Measurements from ENCODE around the gene RASL11A. TPM values are rescaled to one million over a fixed set of nuclear protein-coding genes. Genes with fewer than 3 reads are reported as not detected.
A peak's percentile ranks its signal among the peaks of the same experiment; 100 is the strongest.

RASL11A gene
- total and polyA plus RNA-seq, 8 donors, result 1.4 to 6.6 (median 3.1) TPM

GRCh38 chr13:27258637-27259386 is 11.8 kb upstream of the RASL11A start:
- no peaks in the 10 kb centered on the region for H3K27me3 ChIP-seq
- no peak for DNase-seq
- intact Hi-C loops (cut with DNase I), result no loop called here
- ATAC-seq, result no peak
- no peak overlapping the region for H3K4me3 ChIP-seq
- no peak for FAIRE-seq
- peaks cover 2 to 15% (median 8%) of the 10 kb centered on the region in 3 donors for H3K4me1 ChIP-seq
- TF ChIP-seq CTCF (IDR thresholded peaks at IDR 0.05), result no peak
- H3K27ac ChIP-seq, result no peak overlapping the region
- 92 to 95% methylated on average over 5 of the region's 5 CpGs for WGBS, 2 donors
- no peaks in the 10 kb centered on the region for H3K9me3 ChIP-seq
- H3K36me3 ChIP-seq, result peaks cover 3 to 27% (median 6%) of the 10 kb centered on the region in 3 donors

GRCh38 chr13:27259831-27260230 is 10.8 kb upstream of the RASL11A start:
- H3K4me1 ChIP-seq, result peaks cover 0 to 7% (median 0%) of the 10 kb centered on the region in 3 donors
- DNase-seq (no peak), FAIRE-seq (no peak), ATAC-seq (peak in 3 of 4 donors; percentile 7 to 44 (median 36))
- H3K36me3 ChIP-seq, result peaks cover 3 to 26% (median 3%) of the 10 kb centered on the region in 3 donors
- H3K4me3 ChIP-seq, result no peak overlapping the region
- intact Hi-C loops (cut with DNase I), result no loop called here
- H3K9me3 ChIP-seq, result no peaks in the 10 kb centered on the region
- no peak overlapping the region for H3K27ac ChIP-seq
- no peaks in the 10 kb centered on the region for H3K27me3 ChIP-seq
- no peak for TF ChIP-seq CTCF (IDR thresholded peaks at IDR 0.05)
- WGBS, 2 donors, result 63 to 72% methylated on average over 2 of the region's 2 CpGs

- Histone ChIP-seq H3K9me3 (no peaks in the 10 kb centered on the region), H3K27ac (no peak overlapping the region), H3K4me3 (no peak overlapping the region), H3K27me3 (no peaks in the 10 kb centered on the region), H3K36me3 (peaks cover 0 to 10% (median 3%) of the 10 kb centered on the region in 3 donors), H3K4me1 (no peaks in the 10 kb centered on the region)
- no peak for FAIRE-seq
- intact Hi-C loops (cut with DNase I), result no loop called here
- 77 to 80% methylated on average over 5 of the region's 5 CpGs for WGBS, 2 donors
- ATAC-seq, result no peak
- no peak for TF ChIP-seq CTCF (IDR thresholded peaks at IDR 0.05)
- no peak for DNase-seq
Measured at GRCh38 chr13:27261396-27261795, 9.2 kb upstream of the RASL11A start.

GRCh38 chr13:27263438-27263837 is 7.2 kb upstream of the RASL11A start:
- intact Hi-C loops (cut with DNase I), result no loop called here
- Histone ChIP-seq H3K27me3 (no peaks in the 10 kb centered on the region), H3K4me1 (no peaks in the 10 kb centered on the region), H3K27ac (no peak overlapping the region), H3K9me3 (no peaks in the 10 kb centered on the region), H3K36me3 (no peaks in the 10 kb centered on the region), H3K4me3 (no peak overlapping the region)
- 40 to 44% methylated on average over 2 of the region's 2 CpGs for WGBS, 2 donors
- ATAC-seq (no peak), FAIRE-seq (no peak), DNase-seq (no peak)
- TF ChIP-seq CTCF (IDR thresholded peaks at IDR 0.05), result no peak

GRCh38 chr13:27264181-27264580 is 6.4 kb upstream of the RASL11A start:
- DNase-seq (no peak), ATAC-seq (peak; percentile 45 to 85 (median 76)), FAIRE-seq (no peak)
- Histone ChIP-seq H3K27ac (no peak overlapping the region), H3K36me3 (no peaks in the 10 kb centered on the region), H3K9me3 (no peaks in the 10 kb centered on the region), H3K4me3 (no peak overlapping the region), H3K27me3 (no peaks in the 10 kb centered on the region), H3K4me1 (no peaks in the 10 kb centered on the region)
- no peak for TF ChIP-seq CTCF (IDR thresholded peaks at IDR 0.05)
- 55 to 56% methylated on average over 5 of the region's 5 CpGs for WGBS, 2 donors
- intact Hi-C loops (cut with DNase I), result no loop called here
